ACC112 (cell line): Measurements from ENCODE around the gene ATG10.

Experiments
- H2AFZ ChIP-seq: fragments of 200-600 bp; sonication (generic); one replicate; pipeline ENCODE4 v1.6.0; 2017; ENCODE audit warnings: antibody characterized with exemption, low read length; ENCODE audit not compliant: unreplicated experiment
- H3K27ac ChIP-seq: fragments of 200-600 bp; sonication (generic); 2 replicates; pipeline ENCODE4 v1.5.1; 2014; ENCODE audit warnings: low read depth, mild to moderate bottlenecking, antibody characterized with exemption, low read length, moderate library complexity
- H3K27me3 ChIP-seq: fragments of 200-600 bp; sonication (generic); 2 replicates; pipeline ENCODE4 v1.6.1; 2014; ENCODE audit warnings: mild to moderate bottlenecking, antibody characterized with exemption, low read length, moderate library complexity, mixed read lengths; ENCODE audit not compliant: insufficient read depth
- H3K36me3 ChIP-seq: fragments of 200-600 bp; sonication (generic); 2 replicates; pipeline ENCODE4 v1.6.1; 2016; ENCODE audit warnings: mild to moderate bottlenecking, antibody characterized with exemption, low read length, moderate library complexity, mixed read lengths; ENCODE audit not compliant: insufficient read depth
- H3K4me1 ChIP-seq: fragments of 200-600 bp; sonication (generic); one replicate; pipeline ENCODE4 v1.6.1; 2016; ENCODE audit warnings: low read length, mixed read lengths; ENCODE audit not compliant: insufficient read depth, unreplicated experiment, control insufficient read depth
- H3K4me3 ChIP-seq: fragments of 200-600 bp; sonication (generic); 2 replicates; pipeline ENCODE4 v1.5.1; 2014; ENCODE audit warnings: mild to moderate bottlenecking, low read depth, low read length
- H3K79me2 ChIP-seq: fragments of 200-600 bp; sonication (generic); one replicate; pipeline ENCODE4 v1.6.0; 2016; ENCODE audit warnings: low read length; ENCODE audit not compliant: control insufficient read depth, unreplicated experiment, insufficient read depth

The ATG10 gene

GRCh38 chr5:82178378-82178777, 206.6 kb downstream of the ATG10 start:
- H3K4me1 ChIP-seq, result no peaks in the 10 kb centered on the region
- no peaks in the 10 kb centered on the region for H3K36me3 ChIP-seq
- no peak overlapping the region for H2AFZ ChIP-seq
- H3K79me2 ChIP-seq, result no peaks in the 10 kb centered on the region
- H3K27ac ChIP-seq, result no peak overlapping the region
- no peak overlapping the region for H3K4me3 ChIP-seq
- no peaks in the 10 kb centered on the region for H3K27me3 ChIP-seq

DNA sequence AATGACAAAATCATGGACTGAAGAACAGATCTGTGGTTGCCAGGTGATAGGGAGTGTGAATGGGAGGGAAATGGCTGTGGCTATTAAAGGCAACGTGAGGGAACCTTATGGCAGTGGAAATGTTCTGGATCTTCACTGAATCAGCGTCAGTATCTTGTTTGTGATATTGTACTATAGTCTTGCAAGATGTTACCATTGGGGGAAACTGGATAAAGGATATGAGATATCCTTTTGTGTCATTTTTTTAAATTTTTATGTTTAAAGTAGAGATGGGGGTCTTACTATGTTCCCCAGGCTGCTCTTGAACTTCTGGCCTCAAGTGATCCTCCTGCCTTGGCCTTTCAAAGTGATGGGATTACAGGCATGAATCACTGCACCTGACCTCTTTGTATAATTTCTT, 210.8 kb downstream of the ATG10 start:
- Histone ChIP-seq H3K27me3 (no peaks in the 10 kb centered on the region), H3K79me2 (no peaks in the 10 kb centered on the region), H3K4me1 (peaks cover 6% of the 10 kb centered on the region), H3K36me3 (no peaks in the 10 kb centered on the region), H3K27ac (no peak overlapping the region), H3K4me3 (no peak overlapping the region), H2AFZ (no peak overlapping the region)

DNA sequence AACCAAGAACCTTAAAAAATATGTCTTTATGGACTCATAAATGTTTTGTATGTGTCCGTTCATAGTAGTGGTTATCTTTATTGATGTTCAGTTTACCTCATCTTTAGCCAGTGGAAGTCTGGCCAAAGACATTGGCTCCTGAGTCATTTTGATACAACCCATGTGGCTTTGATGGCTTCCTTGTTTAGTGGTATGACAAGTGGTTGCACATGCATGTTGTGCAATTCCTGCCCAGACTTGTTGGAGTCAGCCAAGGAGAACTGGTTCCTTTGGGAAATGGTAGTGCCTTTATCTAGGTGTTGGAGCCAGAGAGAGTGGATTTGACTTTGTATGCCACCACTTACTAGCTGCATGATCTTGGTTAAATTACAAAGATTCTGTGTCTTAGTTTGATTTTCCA, 212.0 kb downstream of the ATG10 start:
- H3K4me1 ChIP-seq, result peaks cover 6% of the 10 kb centered on the region
- no peak overlapping the region for H2AFZ ChIP-seq
- H3K27ac ChIP-seq, result no peak overlapping the region
- no peaks in the 10 kb centered on the region for H3K79me2 ChIP-seq
- no peak overlapping the region for H3K4me3 ChIP-seq
- H3K36me3 ChIP-seq, result no peaks in the 10 kb centered on the region
- no peaks in the 10 kb centered on the region for H3K27me3 ChIP-seq

DNA sequence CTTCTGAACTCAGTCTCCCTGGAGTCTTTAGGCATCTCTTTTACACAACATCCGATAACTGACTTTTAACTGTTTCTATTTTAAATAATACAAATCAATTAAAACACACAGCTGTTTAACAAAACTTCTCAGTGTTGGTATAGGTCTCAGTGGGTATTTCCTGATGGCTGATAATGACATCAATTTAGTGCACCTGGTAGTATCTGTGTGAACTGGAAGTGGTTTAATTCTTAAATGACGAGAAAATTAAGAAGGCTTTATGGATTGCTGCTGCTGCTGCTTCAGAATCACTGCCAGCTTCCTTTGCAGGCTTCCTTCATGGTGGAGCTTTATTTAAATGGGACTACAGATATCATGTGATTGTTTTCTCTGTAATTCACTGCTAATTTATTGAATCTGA, 214.0 kb downstream of the ATG10 start:
- peaks cover 6% of the 10 kb centered on the region for H3K4me1 ChIP-seq
- no peaks in the 10 kb centered on the region for H3K79me2 ChIP-seq
- no peaks in the 10 kb centered on the region for H3K36me3 ChIP-seq
- H3K27me3 ChIP-seq, result no peaks in the 10 kb centered on the region
- no peak overlapping the region for H3K4me3 ChIP-seq
- H2AFZ ChIP-seq, result no peak overlapping the region
- no peak overlapping the region for H3K27ac ChIP-seq

DNA sequence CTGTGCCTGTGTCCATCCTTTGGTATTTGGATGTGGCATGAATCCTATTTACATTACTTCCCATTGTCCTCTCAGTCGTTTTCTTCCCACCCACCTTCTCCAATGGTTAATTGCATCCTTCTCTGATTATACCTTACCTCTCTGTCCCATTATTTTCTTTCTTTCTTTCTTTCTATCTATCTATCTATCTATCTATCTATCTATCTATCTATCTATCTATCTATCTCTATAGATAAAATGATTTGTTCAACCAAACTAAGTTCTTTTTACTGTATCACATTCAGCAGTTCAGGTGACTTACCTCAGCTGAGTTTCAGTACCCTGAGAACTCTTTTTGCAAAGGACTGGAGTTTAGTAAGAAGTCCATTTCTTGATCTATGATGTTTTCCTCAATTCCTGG, 225.7 kb downstream of the ATG10 start:
- no peaks in the 10 kb centered on the region for H3K79me2 ChIP-seq
- H3K4me1 ChIP-seq, result no peaks in the 10 kb centered on the region
- no peak overlapping the region for H3K27ac ChIP-seq

GRCh38 chr5:82204567-82204966, 232.7 kb downstream of the ATG10 start:
- Histone ChIP-seq H3K4me3 (no peak overlapping the region), H3K79me2 (no peaks in the 10 kb centered on the region), H2AFZ (no peak overlapping the region), H3K27me3 (no peaks in the 10 kb centered on the region), H3K4me1 (no peaks in the 10 kb centered on the region), H3K27ac (no peak overlapping the region), H3K36me3 (no peaks in the 10 kb centered on the region)

More for the DNA sequence above, 225.7 kb downstream of the ATG10 start:
- no peak overlapping the region for H3K4me3 ChIP-seq
- H3K27me3 ChIP-seq, result no peaks in the 10 kb centered on the region
- H2AFZ ChIP-seq, result no peak overlapping the region
- H3K36me3 ChIP-seq, result no peaks in the 10 kb centered on the region

GRCh38 chr5:82205005-82205404, 233.2 kb downstream of the ATG10 start:
- no peak overlapping the region for H3K27ac ChIP-seq
- H3K27me3 ChIP-seq, result no peaks in the 10 kb centered on the region
- H3K4me3 ChIP-seq, result no peak overlapping the region
- no peaks in the 10 kb centered on the region for H3K4me1 ChIP-seq
- H3K79me2 ChIP-seq, result no peaks in the 10 kb centered on the region
- H3K36me3 ChIP-seq, result no peaks in the 10 kb centered on the region
- no peak overlapping the region for H2AFZ ChIP-seq

GRCh38 chr5:82208371-82208770, 236.5 kb downstream of the ATG10 start:
- no peak overlapping the region for H3K27ac ChIP-seq
- H3K36me3 ChIP-seq, result no peaks in the 10 kb centered on the region
- H3K4me3 ChIP-seq, result no peak overlapping the region
- no peak overlapping the region for H2AFZ ChIP-seq
- H3K4me1 ChIP-seq, result no peaks in the 10 kb centered on the region
- H3K27me3 ChIP-seq, result no peaks in the 10 kb centered on the region
- no peaks in the 10 kb centered on the region for H3K79me2 ChIP-seq

- H3K27ac ChIP-seq, result no peak overlapping the region
Measured at GRCh38 chr5:82211855-82212572, 240.2 kb downstream of the ATG10 start.

DNA sequence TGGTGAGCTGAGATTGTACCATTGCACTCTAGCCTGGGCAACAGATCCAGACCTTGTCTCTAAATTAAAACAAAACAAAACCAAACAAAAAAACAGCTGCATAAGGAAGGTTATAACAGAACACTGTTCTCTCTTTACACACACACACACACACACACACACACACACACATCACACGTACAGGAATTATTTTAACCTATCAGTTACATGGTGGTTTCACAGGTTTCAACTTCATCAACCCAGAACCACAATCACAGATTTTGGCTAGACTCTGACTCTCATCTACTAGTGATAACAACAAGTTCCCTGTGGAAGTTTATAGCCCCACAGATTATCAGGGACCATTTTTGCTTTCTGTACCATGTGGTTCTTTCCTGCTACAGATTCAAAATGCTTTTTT, 246.1 kb downstream of the ATG10 start:
- H3K27me3 ChIP-seq, result no peaks in the 10 kb centered on the region
- H3K27ac ChIP-seq, result no peak overlapping the region
- H3K4me3 ChIP-seq, result no peak overlapping the region
- H3K4me1 ChIP-seq, result no peaks in the 10 kb centered on the region
- H3K79me2 ChIP-seq, result no peaks in the 10 kb centered on the region
- H3K36me3 ChIP-seq, result no peaks in the 10 kb centered on the region
- no peak overlapping the region for H2AFZ ChIP-seq

More at GRCh38 chr5:82211855-82212572, 240.2 kb downstream of the ATG10 start:
- no peaks in the 10 kb centered on the region for H3K79me2 ChIP-seq
- H3K36me3 ChIP-seq, result no peaks in the 10 kb centered on the region
- no peaks in the 10 kb centered on the region for H3K4me1 ChIP-seq
- H2AFZ ChIP-seq, result no peak overlapping the region
- H3K27me3 ChIP-seq, result no peaks in the 10 kb centered on the region
- no peak overlapping the region for H3K4me3 ChIP-seq

DNA sequence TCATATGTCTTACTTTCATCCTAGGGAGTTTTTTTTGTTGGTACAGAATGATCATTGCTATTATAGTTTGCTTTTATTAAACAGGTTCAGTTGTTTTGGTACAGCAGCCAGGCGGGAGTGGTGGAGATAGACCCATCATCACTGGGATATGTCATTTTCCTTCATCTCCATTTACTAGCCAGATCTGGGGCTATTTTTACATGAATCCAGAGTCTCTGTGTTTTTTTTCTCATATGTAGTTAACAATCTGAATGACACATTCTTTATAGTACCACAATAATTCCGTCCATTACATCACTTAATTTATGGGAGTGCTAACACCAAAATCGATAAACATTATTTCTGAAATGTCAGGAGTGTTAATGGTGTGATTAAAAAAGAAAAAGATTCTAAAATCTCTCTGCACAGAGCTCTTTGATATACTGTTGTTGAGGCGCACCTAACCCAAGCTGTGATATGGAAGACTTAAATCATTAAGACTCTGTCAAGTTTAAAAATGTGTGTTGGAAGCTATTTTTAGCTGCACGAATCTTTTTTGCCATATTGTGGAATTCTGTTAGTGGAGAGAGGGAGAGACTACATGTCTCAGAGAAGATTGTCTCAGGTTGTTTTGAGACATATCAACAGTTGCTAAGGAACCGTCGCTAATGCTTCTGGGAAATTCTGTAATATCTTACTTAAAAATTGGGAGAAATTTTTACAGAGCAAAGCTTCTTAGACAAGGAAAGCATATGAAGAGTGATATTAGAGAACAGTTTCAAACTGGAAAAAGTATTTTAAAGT, 246.7 kb downstream of the ATG10 start:
- H3K4me3 ChIP-seq, result no peak overlapping the region
- H3K27ac ChIP-seq, result no peak overlapping the region
- H3K27me3 ChIP-seq, result no peaks in the 10 kb centered on the region
- H2AFZ ChIP-seq, result no peak overlapping the region
- H3K36me3 ChIP-seq, result no peaks in the 10 kb centered on the region
- H3K79me2 ChIP-seq, result no peaks in the 10 kb centered on the region
- no peaks in the 10 kb centered on the region for H3K4me1 ChIP-seq
